ENCODE measurements around the gene MICAL3.
"Not testable (repeated sequence)": the region's sequence is repeated elsewhere in the genome, so short reads cannot be mapped to it uniquely, and the experiment has no call there.

The MICAL3 gene

GRCh38 chr22:17770180-17771077 lies 253.9 kb downstream of the MICAL3 start:
- no peak for DNase-seq

GRCh38 chr22:17769716-17770082 lies 254.7 kb downstream of the MICAL3 start:
- no peak for DNase-seq

GRCh38 chr22:17769013-17769715 lies 255.2 kb downstream of the MICAL3 start:
- no peak for DNase-seq

GRCh38 chr22:17767233-17768065 lies 256.9 kb downstream of the MICAL3 start:
- DNase-seq = no peak

GRCh38 chr22:17764852-17765251 lies 259.5 kb downstream of the MICAL3 start:
- DNase-seq = not testable (repeated sequence)

GRCh38 chr22:17764036-17764435 lies 260.3 kb downstream of the MICAL3 start:
- no peak for DNase-seq

GRCh38 chr22:17763442-17763841 lies 260.9 kb downstream of the MICAL3 start:
- not testable (repeated sequence) for DNase-seq

- DNase-seq = no peak
Observed at GRCh38 chr22:17761138-17761488, 263.2 kb downstream of the MICAL3 start.

- DNase-seq = no peak
Observed at GRCh38 chr22:17754233-17754925, 270.0 kb downstream of the MICAL3 start.

- DNase-seq = no peak
Observed at GRCh38 chr22:17753401-17753989, 270.9 kb downstream of the MICAL3 start.

- no peak for DNase-seq
Observed at GRCh38 chr22:17751596-17751995, 272.8 kb downstream of the MICAL3 start.

- no peak for DNase-seq
Observed at GRCh38 chr22:17749605-17750395, 274.6 kb downstream of the MICAL3 start.

- DNase-seq = no peak
Observed at GRCh38 chr22:17748555-17749353, 275.6 kb downstream of the MICAL3 start.

- DNase-seq = no peak
Observed at GRCh38 chr22:17746916-17747315, 277.4 kb downstream of the MICAL3 start.

GRCh38 chr22:17744430-17744829 lies 279.9 kb downstream of the MICAL3 start:
- peak; percentile 70 for DNase-seq

- DNase-seq = no peak
Observed at GRCh38 chr22:17743661-17744411, 280.5 kb downstream of the MICAL3 start.

- DNase-seq = peak; percentile 46
Observed at GRCh38 chr22:17742527-17742902, 281.8 kb downstream of the MICAL3 start.

GRCh38 chr22:17741866-17742526 lies 282.4 kb downstream of the MICAL3 start:
- DNase-seq = no peak
